ENCODE measurements around the gene LEMD2.

LEMD2 gene

DNA sequence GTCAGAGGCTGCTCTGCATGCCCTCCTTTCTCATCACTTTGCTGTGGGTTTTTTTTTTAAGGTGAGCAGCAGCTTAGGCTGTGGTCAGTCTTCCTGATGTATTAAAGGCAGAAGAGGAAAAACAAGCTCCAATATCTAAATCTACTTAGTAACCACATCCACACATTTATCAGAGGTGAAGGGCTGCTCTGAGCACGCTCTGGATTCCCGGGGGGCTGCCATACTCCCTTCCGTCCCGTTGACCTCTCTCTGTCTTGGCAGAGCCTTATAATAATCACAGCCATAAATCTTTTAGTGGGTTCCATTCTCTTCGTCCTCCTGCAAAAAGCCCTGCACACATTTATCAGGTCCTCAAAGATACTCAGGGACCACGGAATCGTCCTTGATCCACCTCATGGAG lies 2.7 kb upstream of the LEMD2 start:
- DNase-seq, result no peak

DNA sequence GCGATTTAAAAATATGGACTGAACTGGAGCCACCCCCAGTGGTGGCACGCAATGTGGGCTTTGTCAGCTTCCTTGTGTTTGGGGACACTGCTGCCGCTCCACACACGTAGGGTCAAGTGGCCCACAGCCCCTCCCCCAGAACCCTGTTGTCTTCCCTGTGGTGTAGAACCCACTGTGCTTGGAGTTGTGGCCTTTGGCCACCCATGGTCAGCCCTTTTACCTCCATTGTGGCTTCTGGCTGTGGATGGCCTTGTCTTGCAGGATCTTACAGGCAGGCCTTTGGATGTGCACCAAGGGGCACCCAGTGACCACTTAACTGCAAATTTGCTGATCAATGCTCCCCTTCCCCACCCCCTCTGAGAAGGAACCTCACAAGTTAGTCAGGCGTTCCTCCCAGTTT lies 2.0 kb upstream of the LEMD2 start:
- DNase-seq, result no peak

DNA sequence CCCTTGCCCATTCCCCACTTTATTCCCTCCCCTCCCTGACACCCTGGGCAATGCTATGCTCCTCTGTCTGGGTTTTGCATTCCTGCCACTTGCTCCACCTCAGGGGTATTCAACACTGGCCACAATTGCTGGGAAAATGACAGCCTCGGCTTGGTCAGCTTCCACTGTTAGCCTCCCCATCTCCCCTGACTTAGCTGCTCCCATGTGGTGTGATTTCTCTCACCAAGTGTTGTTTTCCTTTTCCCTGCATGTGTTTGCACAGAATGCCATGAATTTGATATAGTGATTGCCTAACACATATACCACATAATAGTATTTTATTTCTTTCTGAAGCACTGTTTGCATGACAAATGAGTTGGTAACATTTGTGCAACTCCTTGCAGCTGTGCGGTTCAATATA lies 1.4 kb upstream of the LEMD2 start:
- no peak for DNase-seq

DNA sequence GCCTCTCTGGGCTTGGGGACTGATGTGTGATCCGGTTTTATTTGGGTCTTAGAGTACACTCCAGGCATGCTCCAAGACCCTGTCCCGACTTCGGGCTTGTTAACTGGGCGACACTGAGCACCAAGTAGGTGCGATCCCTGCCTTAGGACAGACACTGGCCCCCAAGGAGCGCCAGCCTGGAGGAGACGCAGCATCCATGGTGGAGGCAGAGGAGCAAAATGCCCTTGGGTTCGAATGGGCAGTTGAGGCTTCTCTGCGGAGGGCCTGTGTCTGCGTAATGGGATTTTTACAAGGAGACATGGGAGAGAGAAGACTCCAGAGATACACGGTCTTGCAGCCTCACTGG lies 593 bp upstream of the LEMD2 start:
- no peak for DNase-seq

DNA sequence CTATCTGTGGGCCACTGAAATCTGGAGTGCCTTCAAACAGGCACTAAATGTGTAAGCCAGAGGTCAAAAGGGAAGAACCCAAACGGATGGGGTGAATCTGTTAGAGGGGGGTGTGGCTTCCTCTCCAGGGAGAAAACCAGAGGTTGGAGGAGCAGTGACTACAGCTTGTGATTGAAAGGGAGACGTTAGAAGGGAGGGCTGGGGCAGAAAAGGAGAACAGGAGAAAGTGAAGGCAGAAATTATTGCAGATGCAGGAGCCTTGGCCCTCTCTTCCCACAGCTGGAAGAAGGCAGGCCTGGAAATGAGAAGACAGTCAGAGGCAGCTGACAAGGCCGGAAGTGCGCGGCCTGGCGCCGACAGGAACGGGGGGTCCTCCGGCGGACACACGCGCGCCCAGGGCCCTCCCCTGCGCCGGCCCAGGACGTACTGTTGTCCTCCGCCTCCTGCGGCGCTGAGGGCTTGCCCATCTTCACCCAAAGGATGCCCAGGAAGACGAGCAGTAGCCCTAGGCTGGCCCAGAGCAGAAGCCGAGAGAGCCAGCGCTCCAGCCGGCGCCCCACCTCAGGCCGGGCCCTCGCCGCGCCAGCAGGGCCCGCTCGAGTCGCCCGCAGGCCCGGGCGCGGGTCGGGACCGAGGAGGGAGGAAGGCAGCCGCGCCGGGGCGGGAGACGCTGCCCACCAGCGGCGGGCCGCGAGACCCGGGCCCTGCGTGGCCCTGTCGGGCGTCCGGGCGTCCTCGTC lies 806 bp downstream of the LEMD2 start:
- DNase-seq, result peak; percentile 52

DNA sequence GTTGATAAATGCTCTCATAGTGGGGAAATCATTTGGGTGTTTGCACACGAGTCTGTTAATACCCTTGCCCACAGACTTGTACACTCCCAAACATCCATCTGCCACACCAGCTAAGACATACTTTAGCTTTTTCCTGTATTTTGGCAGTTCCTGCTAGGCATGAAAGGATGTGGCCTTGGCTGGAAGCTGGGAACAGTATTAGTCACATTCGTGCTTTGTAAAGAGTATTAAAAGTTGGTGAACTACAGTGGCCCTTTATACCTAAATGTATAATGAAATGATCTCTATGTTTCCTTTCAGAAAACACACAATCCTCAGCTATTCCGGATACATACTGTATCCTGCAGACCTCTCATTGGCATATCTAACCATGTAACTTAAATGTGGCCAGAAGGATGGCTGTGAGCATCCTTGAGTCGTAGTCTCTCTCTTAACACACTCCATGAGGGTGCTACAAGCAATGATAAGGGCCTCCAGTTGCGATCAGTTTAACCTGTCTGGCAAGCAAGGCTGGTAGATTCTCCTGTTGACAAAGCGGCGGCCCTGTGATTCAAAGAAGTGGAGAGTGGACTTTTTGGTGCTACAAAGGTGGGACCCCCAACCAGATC lies 1.5 kb downstream of the LEMD2 start:
- no peak for DNase-seq

DNA sequence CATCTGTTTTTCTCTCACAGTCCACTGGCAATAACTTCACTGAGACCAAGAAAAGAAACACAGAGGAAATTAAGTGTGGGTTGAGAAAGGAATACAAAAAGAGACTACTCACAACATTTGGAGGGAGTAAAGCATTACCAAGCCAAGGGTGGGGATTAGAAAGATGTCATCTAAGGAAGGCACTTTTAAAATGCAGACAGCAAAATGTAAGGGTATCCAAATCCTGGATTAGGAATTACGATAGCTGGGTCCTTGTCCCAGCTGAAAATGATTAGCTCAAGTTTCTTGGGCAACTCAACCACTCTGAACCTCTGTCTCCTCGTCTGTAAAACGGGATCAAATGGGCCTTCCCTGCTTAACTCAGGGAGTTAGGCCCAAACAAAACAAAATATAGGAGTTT lies 2.2 kb downstream of the LEMD2 start:
- no peak for DNase-seq

DNA sequence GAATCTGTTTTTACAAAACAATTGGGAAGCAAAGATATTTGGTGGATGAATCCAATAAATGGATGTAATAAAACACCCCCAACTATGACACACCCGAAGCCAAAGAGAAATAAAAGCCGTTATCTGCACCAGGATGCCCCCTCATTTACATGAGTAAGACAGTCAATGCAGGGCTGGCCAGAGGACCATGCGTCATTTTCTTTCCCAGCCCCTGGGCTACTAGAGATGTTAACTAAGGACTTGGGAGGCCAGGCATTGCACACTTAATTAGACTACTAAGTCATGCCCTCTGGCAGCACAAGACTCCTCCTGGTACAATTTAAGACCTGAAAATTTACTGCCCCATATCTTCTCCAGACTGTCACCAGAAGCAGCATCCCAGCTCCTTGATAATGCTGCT lies 3.2 kb downstream of the LEMD2 start:
- no peak for DNase-seq

DNA sequence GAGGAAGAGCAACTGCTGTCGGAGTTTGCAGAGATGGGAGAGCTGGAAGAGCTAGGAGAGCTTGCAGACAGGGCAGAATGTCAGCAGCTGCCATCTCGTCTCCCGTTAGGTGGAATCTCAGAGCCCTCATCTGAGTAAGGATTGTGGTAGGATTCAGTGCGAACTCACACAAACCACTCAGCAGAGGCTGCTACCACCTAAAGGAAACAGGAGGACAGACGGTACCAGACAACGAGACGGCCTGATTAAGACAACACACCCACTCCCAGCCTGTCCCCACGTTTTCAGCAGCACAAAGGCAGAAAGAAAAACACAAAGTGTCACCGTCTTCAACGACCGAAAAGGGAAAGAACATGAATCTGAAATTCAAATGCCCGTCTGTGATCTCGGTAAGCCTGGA lies 4.1 kb downstream of the LEMD2 start:
- DNase-seq, result no peak

DNA sequence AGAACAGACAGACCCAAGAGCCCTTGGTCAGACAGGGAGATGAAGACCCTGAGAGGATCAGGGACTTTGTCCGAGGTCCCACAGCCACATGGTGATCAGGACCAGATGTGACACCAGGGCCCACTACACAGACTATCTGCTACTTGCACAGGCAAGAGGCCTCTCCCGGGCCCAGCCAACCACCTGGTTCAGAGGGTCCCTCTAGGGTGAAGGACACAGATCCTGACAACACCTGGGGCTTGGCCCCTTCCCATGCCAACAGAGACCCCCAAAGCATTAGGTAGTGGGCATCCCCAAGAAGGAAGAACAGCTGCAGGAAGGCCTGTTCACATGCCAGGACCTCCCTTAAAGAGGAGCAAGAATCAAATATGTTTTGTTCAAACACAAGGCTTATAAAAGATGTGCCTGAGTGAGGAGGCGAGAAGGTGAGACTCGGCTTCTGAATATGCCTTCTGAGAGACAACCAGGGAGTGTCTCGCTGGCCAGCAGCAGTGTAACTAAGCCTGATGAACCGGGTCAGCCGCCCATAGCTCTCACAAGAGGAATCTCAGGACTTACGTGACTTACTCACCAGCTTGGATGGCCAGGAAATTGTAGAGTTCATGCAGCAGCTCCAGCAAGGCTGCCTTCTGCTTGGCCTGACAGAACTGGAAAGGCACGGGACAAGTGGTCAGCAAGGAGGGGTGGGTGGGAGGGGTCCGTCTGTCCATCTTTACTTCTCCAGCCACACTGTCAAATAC lies 5.0 kb downstream of the LEMD2 start:
- DNase-seq, result no peak

DNA sequence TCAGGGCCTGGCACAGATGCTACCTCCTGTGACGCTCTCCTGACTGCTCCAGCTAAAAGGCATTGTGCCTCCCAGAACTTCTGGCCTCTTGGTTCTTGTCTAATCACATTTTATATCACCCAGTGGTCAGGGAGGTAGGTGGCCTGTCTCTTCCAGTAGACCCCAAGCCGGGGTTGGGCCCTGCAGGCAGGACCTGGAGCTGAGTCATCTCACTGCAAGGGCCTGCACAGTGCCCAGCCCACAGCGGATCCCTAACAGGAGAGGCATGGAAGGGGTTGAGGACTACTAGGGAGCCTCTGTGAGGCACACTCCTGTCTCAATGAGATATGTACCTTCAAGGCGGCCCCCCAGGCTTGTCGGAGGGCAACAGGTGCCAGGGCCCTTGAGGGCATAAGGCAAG lies 6.4 kb downstream of the LEMD2 start:
- no peak for DNase-seq

DNA sequence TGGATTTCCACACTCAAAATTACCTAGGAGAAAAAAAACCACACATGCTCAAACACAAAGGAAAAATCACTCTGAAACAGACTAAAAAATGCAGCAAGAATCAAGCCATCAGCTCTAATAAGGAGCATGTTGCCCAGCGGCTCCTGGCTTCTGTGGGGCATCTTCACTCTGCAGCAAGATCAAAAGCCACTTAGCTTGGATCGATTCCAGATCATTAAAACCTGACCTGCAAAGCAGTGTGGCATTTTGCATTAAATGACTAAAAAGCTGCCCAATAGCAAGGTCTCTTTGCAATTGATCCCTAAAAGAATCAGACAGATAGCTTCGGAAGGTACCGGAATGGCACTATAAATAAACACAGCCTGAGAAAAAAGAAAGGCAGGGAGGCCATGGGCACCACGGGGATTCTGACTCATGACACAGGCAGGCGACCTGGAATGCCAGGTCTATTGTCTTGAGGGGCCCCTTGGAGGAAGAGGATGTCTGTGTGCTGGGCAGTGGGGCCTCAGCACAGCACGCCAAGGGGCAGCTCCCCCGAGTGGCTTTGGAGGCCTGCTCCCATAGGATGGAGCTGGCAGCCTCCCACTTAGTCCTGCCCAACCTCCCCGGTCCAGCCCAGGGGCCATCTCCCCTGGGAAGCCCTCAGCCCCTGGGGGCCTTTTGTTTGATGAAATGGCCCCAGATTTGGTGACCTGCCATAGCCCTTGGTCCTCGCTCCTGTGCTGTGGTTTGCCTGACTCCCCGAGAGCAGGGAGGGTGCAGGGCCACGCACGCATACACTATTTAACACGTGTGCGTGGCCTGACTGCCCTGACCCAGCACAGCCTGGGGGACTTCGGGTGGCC lies 7.6 kb downstream of the LEMD2 start:
- DNase-seq, result no peak

DNA sequence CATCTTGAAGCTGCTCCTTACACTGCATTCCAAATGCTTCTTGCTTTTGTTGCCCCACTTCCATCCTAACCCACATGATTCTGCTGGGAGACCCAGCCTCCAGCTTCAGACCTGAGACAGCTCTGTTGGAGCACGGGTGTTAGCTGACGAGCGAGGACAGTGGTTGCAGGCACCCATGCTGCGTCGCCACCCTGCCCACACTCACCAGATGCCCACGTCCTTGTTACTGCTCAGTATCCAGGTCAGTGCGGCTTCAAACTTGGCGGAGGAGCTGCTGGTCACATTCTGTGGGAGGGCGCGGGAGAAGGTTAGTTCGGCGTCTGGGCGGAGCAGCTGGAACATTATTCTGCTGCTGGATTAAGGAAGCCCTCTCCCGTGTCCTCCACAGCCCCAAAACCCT lies 9.0 kb downstream of the LEMD2 start:
- DNase-seq, result no peak

DNA sequence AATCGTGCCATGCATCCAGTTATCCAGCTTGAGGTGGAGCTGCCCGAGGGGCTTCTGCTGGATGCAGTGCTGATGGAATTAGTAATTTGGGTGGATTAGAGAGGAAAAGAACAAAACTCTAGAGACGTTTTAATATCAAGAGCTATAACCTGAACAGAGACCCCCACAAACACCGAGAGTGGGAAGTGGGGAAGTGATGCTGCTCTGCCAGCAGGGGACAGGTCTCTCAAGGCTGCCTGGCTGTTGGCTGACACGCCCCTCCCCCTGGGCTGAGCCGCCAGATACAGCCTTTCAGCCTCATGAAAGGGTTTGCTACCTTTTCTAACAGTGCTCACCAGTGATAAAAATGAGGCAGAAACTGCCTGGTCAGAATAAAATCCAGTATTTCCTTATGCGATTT lies 9.6 kb downstream of the LEMD2 start:
- DNase-seq, result no peak

DNA sequence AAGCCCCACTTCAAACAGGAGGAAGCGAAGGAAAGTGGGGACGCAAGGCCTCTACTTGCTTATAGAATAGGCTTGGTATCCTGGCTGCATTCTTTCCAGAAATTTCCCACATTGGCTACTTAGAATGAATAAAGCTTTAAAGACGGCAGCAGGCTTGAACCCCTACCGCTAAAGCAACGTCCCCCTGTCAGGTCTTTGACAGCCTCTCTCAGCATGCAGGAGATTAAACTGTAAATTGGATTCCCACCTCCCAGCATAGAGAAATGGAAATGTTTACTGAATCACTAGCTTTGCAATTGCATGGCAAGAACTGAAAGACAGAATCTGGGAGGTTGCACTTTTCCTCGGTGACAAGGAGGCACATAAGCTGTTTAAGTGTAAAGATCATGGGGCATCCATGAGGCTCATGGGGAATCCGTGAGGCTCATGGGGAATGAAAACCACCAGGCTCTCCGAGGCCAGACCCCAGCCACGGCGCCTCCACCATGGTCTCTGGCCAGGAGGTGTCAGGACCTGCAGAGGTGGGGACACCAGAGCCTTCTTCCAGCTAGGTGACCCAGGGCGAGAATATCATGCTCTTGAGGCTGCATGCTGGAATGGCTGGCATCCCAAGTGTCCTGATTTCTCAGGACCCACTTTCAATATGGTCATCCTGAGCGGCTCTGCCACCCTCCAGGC lies 10.3 kb downstream of the LEMD2 start:
- DNase-seq, result no peak

DNA sequence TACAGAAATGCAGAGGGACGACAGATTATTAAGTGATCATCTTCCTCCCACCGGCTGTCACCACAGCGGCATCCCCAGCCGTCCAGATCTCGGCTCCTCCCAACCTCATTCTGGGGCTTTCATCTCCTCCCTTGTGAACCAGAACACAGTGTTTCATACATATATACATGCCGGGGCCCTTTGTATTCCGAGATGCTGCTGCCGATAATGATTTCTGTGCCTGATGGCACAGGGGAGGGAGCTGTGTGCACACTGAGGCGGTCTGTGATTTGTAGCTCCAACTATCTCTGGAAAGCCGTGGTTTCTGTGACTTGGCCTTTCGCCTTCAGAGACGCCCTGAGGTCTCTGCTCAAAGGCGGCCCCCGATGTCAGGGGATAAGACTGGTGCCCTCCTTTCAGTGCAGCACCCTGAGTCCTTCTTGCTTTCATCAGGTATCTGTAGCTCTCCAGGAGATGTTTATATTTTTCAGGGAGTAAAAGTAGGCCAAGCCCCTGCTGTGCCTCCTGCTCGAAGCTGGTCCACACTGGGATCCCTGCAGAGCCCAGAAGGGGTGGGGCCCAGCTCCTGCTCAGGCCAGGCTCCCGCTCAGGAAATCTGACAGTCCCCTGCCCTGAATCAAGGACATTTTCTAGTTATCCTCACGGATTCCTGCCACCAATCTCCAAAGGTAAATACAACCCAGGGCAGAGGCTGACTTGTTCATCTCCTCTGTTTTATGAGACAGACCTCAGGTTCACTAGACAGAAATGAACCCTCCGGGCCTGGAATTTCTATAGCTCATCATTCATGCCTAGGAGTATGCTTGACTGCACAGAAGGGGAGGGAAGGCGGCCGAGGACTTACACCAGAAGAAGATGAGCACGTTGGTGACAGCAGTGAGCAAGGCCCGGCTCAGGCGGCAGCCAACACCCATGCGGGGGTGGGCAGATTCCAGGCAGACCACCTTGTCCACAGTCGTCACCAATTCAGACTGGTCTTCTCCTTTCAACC lies 11.2 kb downstream of the LEMD2 start:
- DNase-seq, result no peak

DNA sequence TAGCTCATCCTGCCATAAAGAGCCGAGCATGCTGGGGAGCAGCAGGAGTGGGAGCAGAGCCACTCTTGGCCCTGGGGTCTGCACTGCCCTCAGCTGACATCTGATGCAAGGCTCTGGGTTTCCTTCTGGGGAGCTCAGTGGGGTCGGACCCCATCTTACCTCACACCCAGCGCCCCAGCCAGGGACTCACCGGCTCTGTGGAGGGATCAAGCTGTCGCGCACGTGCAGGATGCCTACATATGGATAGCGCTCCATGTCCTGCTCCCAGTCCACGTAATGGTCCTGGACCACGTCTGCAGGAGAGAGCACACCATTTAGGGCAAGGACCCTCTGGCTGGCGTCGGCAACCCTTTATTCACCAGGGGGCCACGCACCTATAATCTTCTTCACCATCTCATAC lies 12.2 kb downstream of the LEMD2 start:
- DNase-seq, result no peak

DNA sequence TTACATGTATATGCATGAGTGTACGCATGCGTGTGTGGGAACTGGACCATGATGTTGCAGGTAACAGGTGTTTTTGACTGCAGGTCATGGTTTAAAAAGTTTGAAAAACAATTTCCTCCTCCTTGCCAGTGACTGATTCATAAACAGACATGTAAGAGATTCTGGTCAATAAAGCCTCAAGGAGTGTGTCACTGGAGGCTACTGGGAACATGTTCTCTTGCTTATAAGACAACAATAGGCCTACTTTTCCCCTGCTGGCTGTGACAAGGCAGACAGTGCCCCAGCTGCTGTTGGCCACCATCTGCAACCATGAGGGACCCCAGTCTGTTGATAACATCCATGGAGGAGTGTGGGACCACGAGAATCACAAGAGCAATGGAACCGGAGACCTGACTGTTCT lies 12.7 kb downstream of the LEMD2 start:
- no peak for DNase-seq

DNA sequence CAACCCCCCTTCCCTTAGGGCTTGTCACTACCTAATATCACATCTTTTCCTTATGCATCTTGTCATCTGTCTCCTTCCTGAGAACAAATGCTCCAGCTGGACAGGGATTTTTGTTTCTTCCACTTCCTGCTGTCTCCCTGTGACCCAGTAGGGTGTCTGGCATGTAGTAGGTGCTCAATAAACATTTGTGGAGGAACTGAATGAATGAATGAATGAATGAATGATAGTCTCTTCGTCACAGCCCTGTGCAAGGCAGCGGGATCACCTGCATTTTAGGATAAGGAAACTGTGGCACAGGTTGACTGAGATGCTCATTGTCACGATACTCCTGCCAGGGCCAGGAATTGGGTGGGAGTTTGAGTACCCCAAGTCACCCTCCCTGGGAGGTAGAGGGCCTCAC lies 14.2 kb downstream of the LEMD2 start:
- DNase-seq, result no peak

DNA sequence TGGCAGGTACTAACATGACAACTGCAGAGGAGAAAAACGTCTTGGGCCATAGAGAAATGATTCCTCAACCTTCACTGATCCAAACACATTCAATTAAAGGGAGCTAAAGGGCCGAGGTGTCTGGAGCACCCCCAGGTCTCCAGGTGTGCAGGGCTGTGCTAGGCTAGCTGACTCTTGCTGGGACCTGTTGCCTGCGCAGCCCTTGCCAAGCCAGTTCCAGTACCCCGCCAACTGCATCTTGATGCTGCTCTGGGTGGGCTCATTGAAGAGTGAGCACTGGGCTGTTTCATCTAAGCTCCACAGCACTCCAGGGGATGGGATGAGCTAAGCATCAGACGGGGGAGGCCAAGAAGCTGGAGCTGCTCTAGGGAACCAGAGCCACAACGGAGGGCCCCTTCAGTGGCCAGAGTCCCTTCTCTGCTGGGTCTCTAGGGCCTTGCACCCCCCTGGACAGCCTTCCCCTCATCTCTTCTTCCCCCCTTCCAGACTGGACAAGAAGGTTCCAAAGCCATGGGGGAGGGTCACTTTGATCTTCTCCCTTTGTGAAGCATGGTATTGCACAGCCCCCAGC lies 15.9 kb downstream of the LEMD2 start:
- DNase-seq, result no peak

DNA sequence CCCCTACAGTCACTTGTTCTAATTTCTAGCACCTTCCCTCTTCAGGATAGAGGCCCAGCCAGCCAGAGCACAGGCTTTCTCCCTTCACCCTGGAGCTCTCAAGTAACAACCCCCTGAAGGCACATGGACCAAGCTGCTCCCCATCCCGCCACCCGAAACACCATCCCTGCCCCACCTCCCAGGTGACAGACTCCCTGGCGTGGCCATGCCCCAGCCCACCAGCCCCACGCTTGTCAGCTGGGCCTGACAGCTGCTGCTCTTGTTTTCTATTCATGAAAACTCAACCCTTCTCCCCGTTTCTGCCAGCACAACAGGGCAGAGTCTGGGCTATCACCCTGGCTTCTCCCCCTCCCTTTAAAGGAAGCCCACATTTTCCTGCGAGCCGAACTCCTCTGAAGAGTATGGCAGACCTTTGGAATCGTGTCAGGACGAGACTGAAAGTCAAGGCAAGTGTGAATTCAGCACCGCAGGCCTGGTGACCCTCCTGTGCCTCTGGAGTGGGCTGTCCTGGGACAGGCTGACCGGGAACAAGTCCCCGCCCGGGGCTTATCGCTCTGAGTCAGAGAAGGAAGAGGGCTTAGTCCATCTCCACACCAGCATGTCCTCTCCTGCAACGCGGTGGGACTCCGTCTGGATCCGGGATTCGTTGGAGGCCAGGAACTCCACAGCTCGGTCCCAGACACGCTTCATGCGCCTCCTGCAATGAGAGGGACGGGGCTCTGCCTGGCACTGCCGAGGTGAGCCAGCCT lies 16.7 kb downstream of the LEMD2 start:
- no peak for DNase-seq
